ENCODE data around the gene RSRC2. TPM values are rescaled to one million over a fixed set of nuclear protein-coding genes. Genes with fewer than 3 reads are reported as not detected.
A peak's percentile ranks its signal among the peaks of the same experiment; 100 is the strongest.

The RSRC2 gene
- total and polyA plus RNA-seq, 7 experiments from 2014 or later, result 32.1 to 249 (median 128) TPM

DNA sequence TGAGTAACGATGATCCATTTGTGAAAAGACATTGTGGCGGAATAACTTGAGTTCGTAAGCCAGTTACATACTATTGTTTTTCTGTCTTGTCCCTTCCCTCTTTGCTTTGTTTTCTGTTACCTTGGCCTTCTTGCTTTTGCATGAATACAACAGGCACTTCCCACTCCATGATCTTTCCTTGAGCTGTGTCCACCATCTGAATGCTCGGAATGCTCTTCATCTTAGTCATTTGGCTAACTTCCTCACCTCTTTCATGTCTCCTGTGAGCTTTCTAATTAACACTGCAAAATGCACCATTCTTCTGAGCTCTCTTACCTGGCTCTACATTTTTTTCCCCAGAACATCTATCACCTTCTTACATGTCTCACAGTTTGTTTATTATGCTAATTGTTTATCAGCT lies 10.3 kb upstream of the RSRC2 start:
- Mint-ChIP-seq H3K4me1 (peaks cover 0 to 5% (median 0%) of the 10 kb centered on the region in 7 donors), H3K27me3 (no peaks in the 10 kb centered on the region), H3K27ac (peak overlapping the region in 1 of 9 donors; percentile 39), H3K36me3 (peaks cover 5 to 15% (median 7%) of the 10 kb centered on the region in 5 donors), H3K4me3 (no peak overlapping the region), H3K9me3 (no peaks in the 10 kb centered on the region)
- intact Hi-C loops (cut with micrococcal nuclease), result no loop called here
- Histone ChIP-seq H3K9me3 (ENCODE audit: control insufficient read depth in 2 of 3, low read length in 3 of 3) (no peaks in the 10 kb centered on the region), H3K4me3 (ENCODE audit: low read length) (no peak overlapping the region), H3K4me1 (ENCODE audit: control insufficient read depth in 2 of 2, insufficient read depth in 2 of 2, low read length in 2 of 2) (no peaks in the 10 kb centered on the region), H3K36me3 (ENCODE audit: control insufficient read depth in 2 of 3, insufficient read depth in 3 of 3, low read length in 3 of 3) (peaks cover 0 to 13% (median 0%) of the 10 kb centered on the region in 3 experiments), H3K27me3 (ENCODE audit: control insufficient read depth in 2 of 2, insufficient read depth in 2 of 2, low read length in 2 of 2) (no peaks in the 10 kb centered on the region), H3K27ac (ENCODE audit: low read depth, low read length) (no peak overlapping the region)
- ChIA-PET POLR2A (no interaction called here), CTCF (no interaction called here)
- DNase-seq, result no peak
- no peak for ATAC-seq

DNA sequence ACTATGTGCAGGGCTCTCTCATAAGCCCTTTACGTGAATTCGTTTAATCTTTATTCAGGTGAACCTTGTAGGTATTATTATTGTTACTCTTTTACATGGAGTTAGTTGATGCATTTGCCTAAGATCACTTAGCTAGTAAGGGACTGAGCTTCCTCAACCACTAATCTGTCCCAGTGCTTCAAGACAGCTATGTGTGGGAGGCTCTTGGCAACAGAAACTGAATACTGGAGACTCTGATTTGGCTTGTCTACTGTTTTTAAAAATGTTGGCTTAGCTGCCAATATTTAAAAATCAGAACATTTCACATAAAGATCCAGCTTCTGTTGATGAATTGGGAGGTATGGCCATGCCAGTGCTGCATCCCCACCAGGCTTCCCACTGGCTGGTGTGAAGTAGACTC lies 7.1 kb upstream of the RSRC2 start:
- no peaks in the 10 kb centered on the region for H3K9me3 Mint-ChIP-seq
- no peak for DNase-seq
- H3K4me1 Mint-ChIP-seq, result peaks cover 0 to 17% (median 0%) of the 10 kb centered on the region in 7 donors
- H3K27ac Mint-ChIP-seq, result no peak overlapping the region
- peaks cover 5 to 12% (median 7%) of the 10 kb centered on the region in 5 donors for H3K36me3 Mint-ChIP-seq
- H3K27me3 ChIP-seq (ENCODE audit: control insufficient read depth in 2 of 2, insufficient read depth in 2 of 2, low read length in 2 of 2), result no peaks in the 10 kb centered on the region
- H3K4me3 ChIP-seq (ENCODE audit: low read length), result no peak overlapping the region
- no peaks in the 10 kb centered on the region for H3K4me1 ChIP-seq (ENCODE audit: control insufficient read depth in 2 of 2, insufficient read depth in 2 of 2, low read length in 2 of 2)
- no peak overlapping the region for H3K27ac ChIP-seq (ENCODE audit: low read depth, low read length)
- CTCF ChIA-PET, result no interaction called here
- no peaks in the 10 kb centered on the region for H3K27me3 Mint-ChIP-seq
- POLR2A ChIA-PET, result no interaction called here
- ATAC-seq, result no peak
- no peaks in the 10 kb centered on the region for H3K9me3 ChIP-seq (ENCODE audit: control insufficient read depth in 2 of 3, low read length in 3 of 3)
- intact Hi-C loops (cut with micrococcal nuclease), result no loop called here
- peaks cover 0 to 10% (median 0%) of the 10 kb centered on the region in 3 experiments for H3K36me3 ChIP-seq (ENCODE audit: control insufficient read depth in 2 of 3, insufficient read depth in 3 of 3, low read length in 3 of 3)
- no peak overlapping the region for H3K4me3 Mint-ChIP-seq

DNA sequence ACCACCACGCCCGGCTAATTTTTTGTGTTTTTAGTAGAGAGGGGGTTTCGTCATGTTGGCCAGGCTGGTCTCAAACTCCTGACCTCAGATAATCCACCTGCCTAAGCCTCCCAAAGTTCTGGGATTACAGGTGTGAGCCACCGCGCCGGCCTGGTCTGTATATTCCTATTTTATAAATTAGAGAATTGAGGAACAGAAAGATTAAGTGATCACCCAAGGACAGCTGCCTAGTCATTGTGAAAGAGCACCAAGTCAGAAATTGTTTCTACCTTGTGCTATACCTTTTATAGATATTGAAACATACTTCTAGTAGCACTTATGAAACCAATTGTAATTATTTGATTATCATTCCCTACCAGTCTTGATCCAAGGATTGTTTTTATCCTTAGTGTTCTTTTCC lies 2.3 kb upstream of the RSRC2 start:
- H3K9me3 Mint-ChIP-seq, result no peaks in the 10 kb centered on the region
- no peak for ATAC-seq

DNA sequence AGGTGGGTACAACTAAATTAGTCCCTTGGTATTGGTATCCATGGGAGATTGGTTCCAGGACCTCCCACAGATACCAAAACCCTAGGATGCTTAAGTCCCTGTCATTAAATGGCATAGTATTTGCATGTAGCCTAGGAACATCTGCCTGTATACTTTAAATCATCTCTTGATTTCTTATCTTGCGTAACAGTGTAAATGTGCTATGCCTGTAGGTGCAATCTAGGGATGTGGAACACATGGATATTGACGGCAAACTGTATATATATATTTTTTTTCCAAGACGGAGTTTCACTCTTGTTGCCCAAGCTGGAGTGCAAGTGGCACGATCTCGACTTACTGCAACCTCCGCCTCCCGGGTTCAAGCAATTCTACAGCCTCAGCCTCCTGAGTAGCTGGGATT lies 1.8 kb upstream of the RSRC2 start:
- H3K4me1 ChIP-seq (ENCODE audit: control insufficient read depth in 2 of 2, insufficient read depth in 2 of 2, low read length in 2 of 2), result peaks cover 19 to 23% of the 10 kb centered on the region in 2 donors
- DNase-seq, result no peak
- no peak overlapping the region for H3K27ac ChIP-seq (ENCODE audit: low read depth, low read length)
- peaks cover 0 to 4% (median 0%) of the 10 kb centered on the region in 3 experiments for H3K36me3 ChIP-seq (ENCODE audit: control insufficient read depth in 2 of 3, insufficient read depth in 3 of 3, low read length in 3 of 3)
- Mint-ChIP-seq H3K4me3 (no peak overlapping the region), H3K27ac (peak overlapping the region in 1 of 9 donors; percentile 14), H3K27me3 (no peaks in the 10 kb centered on the region), H3K9me3 (no peaks in the 10 kb centered on the region), H3K36me3 (peaks cover 0 to 19% (median under 1%) of the 10 kb centered on the region in 5 donors), H3K4me1 (peaks cover 9 to 31% (median 19%) of the 10 kb centered on the region in 7 donors)
- H3K4me3 ChIP-seq (ENCODE audit: low read length), result no peak overlapping the region
- H3K9me3 ChIP-seq (ENCODE audit: control insufficient read depth in 2 of 3, low read length in 3 of 3), result no peaks in the 10 kb centered on the region
- ATAC-seq, result no peak
- H3K27me3 ChIP-seq (ENCODE audit: control insufficient read depth in 2 of 2, insufficient read depth in 2 of 2, low read length in 2 of 2), result no peaks in the 10 kb centered on the region
- CTCF ChIA-PET, result interaction anchor here (1.0 kb wide), 1 partner anchor 10 kb away, joined by 3 read pairs; no protein-coding TSS in a partner anchor
- POLR2A ChIA-PET, result interaction anchor here (1.5 to 2.5 kb wide), 2 partner anchors 10 to 247 kb away, joined by 4 to 9 read pairs; no protein-coding TSS in a partner anchor
- intact Hi-C loops (cut with micrococcal nuclease), result loop anchor here (5.0 to 10.0 kb wide), 5 partner anchors 261 to 1074 kb away; partner anchors contain the start of genes DDX55 (in 1 of the 2), PSMD9 (in 1 of the 2), TMED2 (in 1 of the 2) and VPS33A (in 1 of the 2)

More for the DNA sequence above, 2.3 kb upstream of the RSRC2 start:
- Histone ChIP-seq H3K27ac (ENCODE audit: low read depth, low read length) (no peak overlapping the region), H3K9me3 (ENCODE audit: control insufficient read depth in 2 of 3, low read length in 3 of 3) (no peaks in the 10 kb centered on the region), H3K4me3 (ENCODE audit: low read length) (no peak overlapping the region), H3K4me1 (ENCODE audit: control insufficient read depth in 2 of 2, insufficient read depth in 2 of 2, low read length in 2 of 2) (peaks cover 16 to 20% of the 10 kb centered on the region in 2 donors), H3K27me3 (ENCODE audit: control insufficient read depth in 2 of 2, insufficient read depth in 2 of 2, low read length in 2 of 2) (no peaks in the 10 kb centered on the region), H3K36me3 (ENCODE audit: control insufficient read depth in 2 of 3, insufficient read depth in 3 of 3, low read length in 3 of 3) (peaks cover 0 to 5% (median 0%) of the 10 kb centered on the region in 3 experiments)
- Mint-ChIP-seq H3K36me3 (peaks cover 0 to 19% (median 0%) of the 10 kb centered on the region in 5 donors), H3K27ac (no peak overlapping the region), H3K4me3 (no peak overlapping the region), H3K27me3 (no peaks in the 10 kb centered on the region), H3K4me1 (peaks cover 5 to 27% (median 15%) of the 10 kb centered on the region in 7 donors)
- no peak for DNase-seq
- ChIA-PET POLR2A (interaction anchor here (1.5 to 2.5 kb wide), 2 partner anchors 10 to 246 kb away, joined by 4 to 9 read pairs; no protein-coding TSS in a partner anchor), CTCF (interaction anchor here (1.0 kb wide), 1 partner anchor 9 kb away, joined by 3 read pairs; no protein-coding TSS in a partner anchor)
- intact Hi-C loops (cut with micrococcal nuclease), result loop anchor here (5.0 to 10.0 kb wide), 5 partner anchors 262 to 1073 kb away; partner anchors contain the start of genes DDX55 (in 1 of the 2), PSMD9 (in 1 of the 2), TMED2 (in 1 of the 2) and VPS33A (in 1 of the 2)

DNA sequence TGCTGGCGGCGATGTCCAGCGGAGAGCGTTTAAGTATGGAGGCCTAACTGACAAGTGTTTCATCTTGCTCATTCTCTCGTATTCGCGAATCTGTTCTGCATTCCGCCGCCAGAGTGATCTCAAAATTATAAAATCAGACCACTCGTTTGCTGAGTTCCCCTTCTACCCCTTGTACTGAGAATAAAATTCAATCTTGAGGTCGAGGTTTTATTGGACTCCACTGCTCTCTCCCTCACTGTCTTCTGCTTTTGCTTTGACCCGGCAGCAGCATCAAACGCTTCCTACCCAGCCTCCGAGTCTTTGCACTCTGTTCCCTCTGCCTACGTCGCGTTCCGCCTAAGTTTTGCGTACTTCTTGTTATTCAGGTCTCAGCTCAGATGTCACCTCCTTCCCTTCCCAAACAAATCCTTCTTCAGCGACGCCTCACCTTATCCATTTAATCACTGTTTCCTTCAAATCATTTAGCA lies 775 bp upstream of the RSRC2 start:
- intact Hi-C loops (cut with micrococcal nuclease), result loop anchor here (1.0 to 10.0 kb wide), 19 partner anchors 26 to 1841 kb away; partner anchors contain the start of genes DENR (in 2 of the 2), DIABLO (in 2 of the 2), PSMD9 (in 2 of the 2) and CCDC62 (in 1 of the 2)
- peak overlapping the region; percentile 85 for H3K4me3 ChIP-seq (ENCODE audit: low read length)
- CTCF ChIA-PET, result interaction anchor here (0.6 to 1.1 kb wide), 2 partner anchors 26 to 659 kb away, joined by 3 to 8 read pairs; partner anchors contain the start of gene ZCCHC8

DNA sequence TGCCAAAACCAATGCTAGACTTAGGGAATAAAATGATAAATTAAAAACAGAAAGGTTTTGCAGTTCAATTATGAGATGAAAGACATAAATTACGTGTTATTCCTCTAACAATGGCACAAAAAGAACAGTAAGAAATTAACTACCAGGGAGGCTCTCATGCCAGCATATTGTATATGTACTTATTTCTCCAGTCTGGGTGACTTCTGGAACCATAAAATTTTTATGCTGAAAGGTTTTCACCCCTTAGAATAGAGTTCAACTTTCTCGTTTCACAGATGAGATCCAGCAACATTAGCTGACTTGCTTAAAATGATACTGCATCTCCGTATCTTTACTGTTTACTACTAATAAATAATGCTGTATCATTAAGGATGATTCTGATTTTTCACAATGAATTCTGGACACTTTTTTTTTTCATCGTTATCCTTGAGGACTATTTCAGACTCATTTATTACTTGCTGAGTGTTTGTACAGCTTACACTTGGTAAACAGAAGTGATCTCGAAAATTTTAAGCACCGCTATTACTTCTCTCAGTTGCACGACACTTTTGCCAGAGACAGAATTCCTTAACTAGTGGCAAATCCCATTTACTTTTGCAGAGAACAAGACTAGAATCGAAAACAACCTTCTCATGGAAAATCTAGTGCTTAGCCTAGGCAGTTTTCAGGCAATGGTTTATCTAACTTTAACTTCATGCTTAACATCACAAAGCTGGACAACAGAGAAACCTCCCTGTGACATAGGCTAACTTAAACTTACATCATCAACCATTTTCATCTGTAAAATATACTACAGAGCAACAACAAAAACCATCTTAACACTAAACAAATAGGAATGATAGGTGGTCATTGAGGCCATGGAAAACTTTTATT lies 2.7 kb downstream of the RSRC2 start:
- H3K4me3 Mint-ChIP-seq, result peak overlapping the region in 5 of 10 donors; percentile 76 to 96 (median 93)

More for the DNA sequence above, 775 bp upstream of the RSRC2 start:
- H3K27me3 Mint-ChIP-seq, result no peaks in the 10 kb centered on the region
- Histone ChIP-seq H3K4me1 (ENCODE audit: control insufficient read depth in 2 of 2, insufficient read depth in 2 of 2, low read length in 2 of 2) (peaks cover 26 to 31% of the 10 kb centered on the region in 2 donors), H3K9me3 (ENCODE audit: control insufficient read depth in 2 of 3, low read length in 3 of 3) (no peaks in the 10 kb centered on the region), H3K27me3 (ENCODE audit: control insufficient read depth in 2 of 2, insufficient read depth in 2 of 2, low read length in 2 of 2) (no peaks in the 10 kb centered on the region), H3K36me3 (ENCODE audit: control insufficient read depth in 2 of 3, insufficient read depth in 3 of 3, low read length in 3 of 3) (peaks cover 0 to 4% (median 0%) of the 10 kb centered on the region in 3 experiments), H3K27ac (ENCODE audit: low read depth, low read length) (peak overlapping the region; percentile 78)
- ATAC-seq (no peak), DNase-seq (peak in 7 of 9 donors; percentile 20 to 39 (median 27))
- POLR2A ChIA-PET, result interaction anchor here (0.6 to 4.9 kb wide), 13 partner anchors 8 to 921 kb away, joined by 3 to 115 read pairs (median 4); partner anchors contain the start of genes DENR, MPHOSPH9, MTRFR and ZCCHC8
- H3K27ac Mint-ChIP-seq, result no peak overlapping the region
- H3K36me3 Mint-ChIP-seq, result peaks cover 0 to 19% (median 4%) of the 10 kb centered on the region in 5 donors
- H3K4me3 Mint-ChIP-seq, result no peak overlapping the region
- H3K9me3 Mint-ChIP-seq, result no peaks in the 10 kb centered on the region
- H3K4me1 Mint-ChIP-seq, result peaks cover 19 to 34% (median 30%) of the 10 kb centered on the region in 7 donors

More for the DNA sequence above, 2.7 kb downstream of the RSRC2 start:
- ATAC-seq (no peak), DNase-seq (no peak)
- Histone ChIP-seq H3K27me3 (ENCODE audit: control insufficient read depth in 2 of 2, insufficient read depth in 2 of 2, low read length in 2 of 2) (no peaks in the 10 kb centered on the region), H3K27ac (ENCODE audit: low read depth, low read length) (peak overlapping the region; percentile 94), H3K4me3 (ENCODE audit: low read length) (peak overlapping the region; percentile 9), H3K4me1 (ENCODE audit: control insufficient read depth in 2 of 2, insufficient read depth in 2 of 2, low read length in 2 of 2) (peaks cover 30 to 50% of the 10 kb centered on the region in 2 donors), H3K36me3 (ENCODE audit: control insufficient read depth in 2 of 3, insufficient read depth in 3 of 3, low read length in 3 of 3) (peaks cover 10 to 34% (median 27%) of the 10 kb centered on the region in 3 experiments), H3K9me3 (ENCODE audit: control insufficient read depth in 2 of 3, low read length in 3 of 3) (no peaks in the 10 kb centered on the region)
- no peaks in the 10 kb centered on the region for H3K9me3 Mint-ChIP-seq
- peaks cover 32 to 59% (median 47%) of the 10 kb centered on the region in 7 donors for H3K4me1 Mint-ChIP-seq
- CTCF ChIA-PET, result no interaction called here
- H3K27me3 Mint-ChIP-seq, result no peaks in the 10 kb centered on the region
- POLR2A ChIA-PET, result interaction anchor here (0.8 to 4.9 kb wide), 2 partner anchors 14 to 23 kb away, joined by 3 to 115 read pairs; partner anchors contain the start of gene ZCCHC8
- peaks cover 4 to 33% (median 27%) of the 10 kb centered on the region in 5 donors for H3K36me3 Mint-ChIP-seq
- H3K27ac Mint-ChIP-seq, result peak overlapping the region in 6 of 9 donors; percentile 20 to 86 (median 62)
- intact Hi-C loops (cut with micrococcal nuclease), result loop anchor here (10.0 kb wide), 2 partner anchors 371 to 639 kb away; partner anchors contain the start of genes PSMD9 (in 1 of the 2) and VPS37B (in 1 of the 2)
